ENCODE data around the gene ELL.

GRCh38 chr19:18467978-18468377 is 53.9 kb downstream of the ELL start:
- no peak for TF ChIP-seq E2F5 (CRISPR knock-in tag; IDR thresholded peaks at IDR 0.05)
- no peak for TF ChIP-seq CTCF (IDR thresholded peaks at IDR 0.05)
- no peak for TF ChIP-seq ATF2 (CRISPR knock-in tag; IDR thresholded peaks at IDR 0.05; ENCODE audit: borderline replicate concordance, low read depth)
- TF ChIP-seq CREM (CRISPR knock-in tag; IDR thresholded peaks at IDR 0.05) = no peak
- no peak for TF ChIP-seq RELA (CRISPR knock-in tag; IDR thresholded peaks at IDR 0.05; ENCODE audit: borderline replicate concordance)
- no peak for TF ChIP-seq ZNF396 (CRISPR knock-in tag; IDR thresholded peaks at IDR 0.05; ENCODE audit: borderline replicate concordance)
